Retina (tissue), 1 donor: ENCODE measurements around the gene RIOK3.
"Not testable (repeated sequence)": the region's sequence is repeated elsewhere in the genome, so short reads cannot be mapped to it uniquely, and the experiment has no call there.

Experiments used
- DNase-seq: peaks from one replicate; pipeline ENCODE4 v3.0.0-alpha.2; 2016

The RIOK3 gene

GRCh38 chr18:23452347-23452727 is 750 bp upstream of the RIOK3 start:
- DNase-seq: no peak

- no peak for DNase-seq
These were observed 582 bp downstream of the RIOK3 start for GRCh38 chr18:23453680-23454058.

- no peak for DNase-seq
These were observed 3.7 kb downstream of the RIOK3 start for GRCh38 chr18:23456835-23457234.

- no peak for DNase-seq
These were observed 5.9 kb downstream of the RIOK3 start for GRCh38 chr18:23458830-23459529.

- no peak for DNase-seq
These were observed 6.4 kb downstream of the RIOK3 start for GRCh38 chr18:23459530-23459921.

GRCh38 chr18:23460285-23461273 is 7.5 kb downstream of the RIOK3 start:
- DNase-seq: no peak

- no peak for DNase-seq
These were observed 9.8 kb downstream of the RIOK3 start for GRCh38 chr18:23462876-23463275.

- no peak for DNase-seq
These were observed 15.8 kb downstream of the RIOK3 start for GRCh38 chr18:23468753-23469459.

- no peak for DNase-seq
These were observed 17.7 kb downstream of the RIOK3 start for GRCh38 chr18:23470620-23471387.

GRCh38 chr18:23471486-23471885 is 18.4 kb downstream of the RIOK3 start:
- no peak for DNase-seq

GRCh38 chr18:23479829-23480505 is 26.9 kb downstream of the RIOK3 start:
- DNase-seq: no peak

- DNase-seq: peak; percentile 3
These were observed 31.6 kb downstream of the RIOK3 start for GRCh38 chr18:23484561-23485182.

GRCh38 chr18:23485386-23485785 is 32.3 kb downstream of the RIOK3 start:
- no peak for DNase-seq

GRCh38 chr18:23487738-23488570 is 34.9 kb downstream of the RIOK3 start:
- no peak for DNase-seq

- DNase-seq: not testable (repeated sequence)
These were observed 36.5 kb downstream of the RIOK3 start for GRCh38 chr18:23489586-23489985.

- no peak for DNase-seq
These were observed 40.6 kb downstream of the RIOK3 start for GRCh38 chr18:23493654-23494053.

- DNase-seq: no peak
These were observed 41.9 kb downstream of the RIOK3 start for GRCh38 chr18:23494992-23495391.

GRCh38 chr18:23495723-23496440 is 42.8 kb downstream of the RIOK3 start:
- DNase-seq: no peak

GRCh38 chr18:23498117-23498516 is 45.0 kb downstream of the RIOK3 start:
- DNase-seq: no peak

GRCh38 chr18:23498877-23499276 is 45.8 kb downstream of the RIOK3 start:
- DNase-seq: peak; percentile 44
